Stomach (tissue), 4 donors: ENCODE results near the gene NFIL3.

Source experiments
- CTCF ChIP-seq, 7 experiments: fragments of 450-650 bp in 4 of 7; fragments of 200-600 bp in 3 of 7; sonication (generic) in 3 of 7; IDR thresholded peaks; one replicate each; pipeline ENCODE4 v1.5.1; 2016 to 2019; ENCODE audit warnings: antibody characterized with exemption in 7 of 7, control low read depth in 2 of 7, mild to moderate bottlenecking in 1 of 7
- POLR2A ChIP-seq, 4 donors: fragments of 450-650 bp; IDR thresholded peaks; one replicate each; pipeline ENCODE4 v1.6.1; 2016; ENCODE audit warnings: antibody characterized with exemption in 4 of 4, control low read depth in 2 of 4, mild to moderate bottlenecking in 1 of 4, moderate library complexity in 1 of 4

- TF ChIP-seq CTCF (IDR thresholded peaks at IDR 0.05) (no peak), POLR2A (IDR thresholded peaks at IDR 0.05) (no peak)
Observed at GRCh38 chr9:91395106-91395552, 28.5 kb downstream of the NFIL3 start.
